HCT116 (cell line): ENCODE measurements around the gene PRICKLE1.

ENCODE experiments used
- CTCF ChIP-seq, 3 experiments: fragments of 200-600 bp in 1 of 3; sonication (generic) in 1 of 3; IDR thresholded peaks in 2 of 3; conservative IDR thresholded peaks in 1 of 3; 2 replicates each; pipeline ENCODE4 v1.5.1; 2012 to 2017; ENCODE audit warnings: low read depth in 2 of 3, low read length in 2 of 3, antibody characterized with exemption in 1 of 3, borderline replicate concordance in 1 of 3, control low read depth in 1 of 3, mild to moderate bottlenecking in 1 of 3, mixed read lengths in 1 of 3, mixed run types in 1 of 3, moderate library complexity in 1 of 3; ENCODE audit not compliant: insufficient read depth in 1 of 3
- EZH2phosphoT487 ChIP-seq: fragments of 200-600 bp; IDR thresholded peaks from 2 replicates; pipeline ENCODE4 v1.6.1; 2018; ENCODE audit warnings: antibody characterized with exemption, borderline replicate concordance
- JUND ChIP-seq: IDR thresholded peaks from 2 replicates; pipeline ENCODE4 v1.6.1; 2012

GRCh38 chr12:42630314-42630713 is 40.8 kb upstream of the PRICKLE1 start:
- TF ChIP-seq CTCF (IDR thresholded peaks at IDR 0.05 in 2 of 3, conservative IDR thresholded peaks at IDR 0.05 in 1 of 3; ENCODE audit: borderline replicate concordance in 1 of 3, insufficient read depth in 1 of 3, low read depth in 2 of 3, low read length in 2 of 3): no peak
- no peak for TF ChIP-seq EZH2phosphoT487
- TF ChIP-seq JUND: no peak
